Measurements from ENCODE around the gene BCAR3. TPM values are rescaled to one million over a fixed set of nuclear protein-coding genes. Genes with fewer than 3 reads are reported as not detected.

BCAR3 gene
- total RNA-seq, 2 donors from 2014 or later = 22.9 to 52.8 TPM

GRCh38 chr1:93708734-93709481, 27.3 kb upstream of the BCAR3 start:
- Histone ChIP-seq H3K36me3 (no peaks in the 10 kb centered on the region), H3K27me3 (replicated peaks; ENCODE audit: insufficient read depth) (no peaks in the 10 kb centered on the region), H3K4me1 (replicated peaks) (no peaks in the 10 kb centered on the region), H3K27ac (peak overlapping the region in 1 of 2 donors; percentile 26), H3K9me3 (no peaks in the 10 kb centered on the region), H3K4me3 (no peak overlapping the region)
- intact Hi-C loops (cut with DNase I) = no loop called here
- no peak for DNase-seq (ENCODE audit: low spot score)
- TF ChIP-seq CTCF (IDR thresholded peaks at IDR 0.05) (no peak), POLR2AphosphoS5 (IDR thresholded peaks at IDR 0.05) (no peak), POLR2A (IDR thresholded peaks at IDR 0.05) (no peak)
- WGBS = 12% methylated on average over 9 of the region's 9 CpGs

DNA sequence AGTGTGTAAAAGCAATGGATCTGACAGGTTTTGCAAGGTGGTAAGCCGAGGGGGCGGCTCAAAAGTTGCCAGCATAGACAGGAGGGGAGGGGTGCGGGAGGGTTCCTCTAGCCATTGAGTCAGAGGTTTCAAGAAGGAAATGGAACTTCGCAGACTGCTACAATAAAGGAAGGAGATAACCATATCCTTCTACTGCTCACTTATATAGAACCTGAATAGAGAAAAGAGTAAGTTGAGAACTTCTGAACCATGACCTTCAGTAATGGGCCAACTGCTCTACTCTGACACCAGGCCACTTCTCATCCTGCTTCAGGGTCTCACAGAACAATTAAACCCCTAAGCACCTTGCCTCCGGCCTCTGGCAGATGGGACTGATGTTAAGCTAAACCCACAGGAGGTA, 26.3 kb upstream of the BCAR3 start:
- Histone ChIP-seq H3K4me1 (replicated peaks) (no peaks in the 10 kb centered on the region), H3K9me3 (no peaks in the 10 kb centered on the region), H3K36me3 (no peaks in the 10 kb centered on the region), H3K4me3 (no peak overlapping the region), H3K27me3 (replicated peaks; ENCODE audit: insufficient read depth) (no peaks in the 10 kb centered on the region), H3K27ac (no peak overlapping the region)
- TF ChIP-seq CTCF (IDR thresholded peaks at IDR 0.05) (no peak), POLR2A (IDR thresholded peaks at IDR 0.05) (no peak), POLR2AphosphoS5 (IDR thresholded peaks at IDR 0.05) (no peak)
- DNase-seq (ENCODE audit: low spot score) = no peak
- intact Hi-C loops (cut with DNase I) = no loop called here
- 91% methylated on average over 5 of the region's 5 CpGs for WGBS

- intact Hi-C loops (cut with DNase I) = no loop called here
- WGBS = 82% methylated on average over 3 of the region's 3 CpGs
- Histone ChIP-seq H3K9me3 (no peaks in the 10 kb centered on the region), H3K4me3 (no peak overlapping the region), H3K4me1 (replicated peaks) (no peaks in the 10 kb centered on the region), H3K27ac (no peak overlapping the region), H3K27me3 (replicated peaks; ENCODE audit: insufficient read depth) (no peaks in the 10 kb centered on the region), H3K36me3 (no peaks in the 10 kb centered on the region)
- no peak for DNase-seq (ENCODE audit: low spot score)
- no peak for TF ChIP-seq POLR2A (IDR thresholded peaks at IDR 0.05)
- no peak for TF ChIP-seq CTCF (IDR thresholded peaks at IDR 0.05)
- TF ChIP-seq POLR2AphosphoS5 (IDR thresholded peaks at IDR 0.05) = no peak
Observed at GRCh38 chr1:93705892-93706500, 24.4 kb upstream of the BCAR3 start.

- Histone ChIP-seq H3K27ac (no peak overlapping the region), H3K4me3 (no peak overlapping the region), H3K36me3 (no peaks in the 10 kb centered on the region), H3K9me3 (no peaks in the 10 kb centered on the region), H3K27me3 (replicated peaks; ENCODE audit: insufficient read depth) (no peaks in the 10 kb centered on the region), H3K4me1 (replicated peaks) (no peaks in the 10 kb centered on the region)
- intact Hi-C loops (cut with DNase I) = no loop called here
- TF ChIP-seq CTCF (IDR thresholded peaks at IDR 0.05) (no peak), POLR2A (IDR thresholded peaks at IDR 0.05) (no peak), POLR2AphosphoS5 (IDR thresholded peaks at IDR 0.05) (no peak)
- 79% methylated on average over 2 of the region's 2 CpGs for WGBS
- DNase-seq (ENCODE audit: low spot score) = no peak
Observed at GRCh38 chr1:93704052-93704451, 22.4 kb upstream of the BCAR3 start.

GRCh38 chr1:93703643-93704042, 22.0 kb upstream of the BCAR3 start:
- no peak for DNase-seq (ENCODE audit: low spot score)
- 85% methylated on average over 3 of the region's 3 CpGs for WGBS
- intact Hi-C loops (cut with DNase I) = no loop called here
- Histone ChIP-seq H3K4me1 (replicated peaks) (no peaks in the 10 kb centered on the region), H3K4me3 (no peak overlapping the region), H3K9me3 (no peaks in the 10 kb centered on the region), H3K36me3 (no peaks in the 10 kb centered on the region), H3K27me3 (replicated peaks; ENCODE audit: insufficient read depth) (no peaks in the 10 kb centered on the region), H3K27ac (no peak overlapping the region)
- TF ChIP-seq POLR2AphosphoS5 (IDR thresholded peaks at IDR 0.05) = no peak
- TF ChIP-seq POLR2A (IDR thresholded peaks at IDR 0.05) = no peak
- no peak for TF ChIP-seq CTCF (IDR thresholded peaks at IDR 0.05)

Data from prostate gland (tissue), 2 donors.